HL-60 (cell line): Measurements from ENCODE around the gene EDC3.

ENCODE experiments used
- DNase-seq, 2 experiments: peaks; one replicate each; pipeline ENCODE4 v3.0.0-alpha.2; 2010 to 2020; ENCODE audit warnings: low read depth in 1 of 2, low spot score in 1 of 2
- H3K27ac ChIP-seq: fragments of 250-450 bp; sonication (Bioruptor Pico); replicated peaks from 2 replicates; pipeline ENCODE4 v1.5.1; 2020; ENCODE audit warnings: mild to moderate bottlenecking, moderate library complexity
- H3K27me3 ChIP-seq: fragments of 250-450 bp; sonication (Bioruptor Pico); 2 replicates; pipeline ENCODE4 v1.5.1; 2021; ENCODE audit warnings: mild to moderate bottlenecking, moderate library complexity; ENCODE audit not compliant: insufficient read depth, poor library complexity, severe bottlenecking
- H3K4me3 ChIP-seq: replicated peaks from 2 replicates; pipeline ENCODE4 v1.5.1; 2011; ENCODE audit warnings: mild to moderate bottlenecking, control low read depth, low read length; ENCODE audit not compliant: insufficient read depth
- CTCF ChIP-seq: IDR thresholded peaks from one replicate; pipeline ENCODE4 v1.5.1; 2011; ENCODE audit warnings: low read length, control low read depth, inconsistent platforms; ENCODE audit not compliant: insufficient read depth
- GABPA ChIP-seq: IDR thresholded peaks from 2 replicates; pipeline ENCODE4 v1.6.1; 2012; ENCODE audit warnings: low read depth
- POLR2AphosphoS5 ChIP-seq: IDR thresholded peaks from 2 replicates; pipeline ENCODE4 v1.6.1; 2012; ENCODE audit warnings: low read depth
- REST ChIP-seq: IDR thresholded peaks from 2 replicates; pipeline ENCODE4 v1.6.1; 2012; ENCODE audit warnings: low read depth; ENCODE audit not compliant: insufficient replicate concordance
- SPI1 ChIP-seq: IDR thresholded peaks from 2 replicates; pipeline ENCODE4 v1.6.1; 2012; ENCODE audit warnings: low read depth, mild to moderate bottlenecking, borderline replicate concordance

Gene EDC3

GRCh38 chr15:74605795-74606150, 90.1 kb downstream of the EDC3 start:
- DNase-seq = no peak
- TF ChIP-seq SPI1 = no peak
- no peak for TF ChIP-seq POLR2AphosphoS5
- TF ChIP-seq REST = no peak
- no peak for TF ChIP-seq GABPA
- no peak for TF ChIP-seq CTCF
- Histone ChIP-seq H3K27me3 (no peaks in the 10 kb centered on the region), H3K27ac (no peak overlapping the region), H3K4me3 (no peak overlapping the region)

- no peak overlapping the region for H3K4me3 ChIP-seq
- no peak overlapping the region for H3K27ac ChIP-seq
- TF ChIP-seq POLR2AphosphoS5 = no peak
- TF ChIP-seq REST = no peak
- TF ChIP-seq SPI1 = no peak
- TF ChIP-seq GABPA = no peak
- TF ChIP-seq CTCF = no peak
- no peaks in the 10 kb centered on the region for H3K27me3 ChIP-seq
- DNase-seq = no peak
Measured at GRCh38 chr15:74604983-74605794, 90.6 kb downstream of the EDC3 start.

GRCh38 chr15:74603789-74604705, 91.8 kb downstream of the EDC3 start:
- no peak for DNase-seq
- Histone ChIP-seq H3K27me3 (no peaks in the 10 kb centered on the region), H3K27ac (no peak overlapping the region), H3K4me3 (no peak overlapping the region)
- no peak for TF ChIP-seq REST
- TF ChIP-seq SPI1 = no peak
